HG02981 (cell line): ENCODE results near the gene CPTP.

Source experiments
- ATAC-seq: cut with Tn5 transposase; IDR thresholded peaks from one replicate; pipeline ENCODE4 v1.9.1; 2021; ENCODE audit warnings: mild to moderate bottlenecking, moderate library complexity; ENCODE audit not compliant: unreplicated experiment

CPTP gene

GRCh38 chr1:1291548-1292441 lies 32.8 kb upstream of the CPTP start:
- ATAC-seq, result no peak

DNA sequence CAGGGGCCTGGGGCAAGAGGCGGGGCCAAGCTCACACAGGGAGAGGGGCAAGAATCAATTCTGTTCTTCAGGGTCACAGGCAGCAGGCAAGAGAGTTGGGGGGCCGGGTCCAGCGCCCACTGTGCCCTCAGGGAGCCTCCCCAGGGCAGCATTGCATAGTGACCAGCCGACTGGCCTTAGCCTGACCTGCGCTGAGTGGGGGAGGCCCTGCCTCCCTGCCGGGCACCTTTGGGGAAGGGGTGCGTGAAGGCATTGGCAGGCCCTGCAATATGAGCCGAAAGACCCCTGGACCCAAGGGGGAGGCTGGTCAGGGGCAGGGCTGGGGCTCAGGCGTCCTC lies 32.2 kb upstream of the CPTP start:
- ATAC-seq, result no peak

- no peak for ATAC-seq
Measured at GRCh38 chr1:1292851-1293250, 31.8 kb upstream of the CPTP start.

DNA sequence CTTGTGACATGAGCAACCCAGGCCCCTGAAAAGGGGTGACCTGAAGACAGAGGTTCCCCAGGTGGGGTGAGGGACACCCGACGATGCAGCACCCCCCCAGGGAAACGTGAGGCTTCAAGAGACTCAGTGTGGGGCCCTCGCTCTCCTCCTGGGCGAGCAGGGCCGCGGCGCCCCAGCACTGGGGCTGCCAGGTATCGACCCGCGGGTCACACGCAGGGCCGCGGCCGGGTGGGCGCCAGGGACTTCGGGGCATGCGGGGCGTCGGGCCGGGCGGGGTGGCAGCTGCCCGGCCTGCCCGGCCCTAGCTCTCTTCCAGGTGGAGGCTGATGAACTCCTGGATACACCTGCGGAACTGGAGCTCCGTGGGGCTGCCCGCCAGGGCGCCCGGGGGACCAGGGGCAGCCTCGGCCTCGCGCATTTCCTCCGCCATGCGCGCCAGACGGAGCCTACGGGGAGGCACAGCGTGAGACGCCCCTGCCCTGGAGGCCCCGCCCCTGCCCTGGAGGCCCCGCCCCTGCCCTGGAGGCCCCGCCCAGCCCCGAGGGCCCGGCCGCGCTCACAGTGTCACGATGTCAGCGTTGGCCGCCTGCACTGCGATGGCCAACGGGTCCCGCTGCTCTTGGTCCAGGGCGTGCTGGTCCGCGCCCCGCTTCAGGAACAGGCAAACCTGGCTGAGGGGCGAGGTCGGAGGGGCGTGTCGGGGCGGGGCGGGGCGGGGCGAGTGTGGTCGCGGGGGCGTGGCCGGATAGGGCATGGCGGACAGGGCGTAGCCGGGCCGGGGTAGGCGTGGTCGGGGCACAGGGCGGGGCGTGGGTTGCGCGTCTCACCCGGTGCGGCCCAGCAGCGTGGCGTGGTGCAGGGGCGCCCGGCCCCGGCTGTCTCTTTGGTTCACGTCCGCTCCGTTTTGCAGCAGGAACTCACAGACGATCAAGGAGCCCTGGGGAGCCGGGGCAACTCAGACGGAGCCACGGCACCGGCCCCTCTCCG lies 31.0 kb upstream of the CPTP start:
- no peak for ATAC-seq

GRCh38 chr1:1294250-1294890 lies 30.2 kb upstream of the CPTP start:
- ATAC-seq, result no peak

DNA sequence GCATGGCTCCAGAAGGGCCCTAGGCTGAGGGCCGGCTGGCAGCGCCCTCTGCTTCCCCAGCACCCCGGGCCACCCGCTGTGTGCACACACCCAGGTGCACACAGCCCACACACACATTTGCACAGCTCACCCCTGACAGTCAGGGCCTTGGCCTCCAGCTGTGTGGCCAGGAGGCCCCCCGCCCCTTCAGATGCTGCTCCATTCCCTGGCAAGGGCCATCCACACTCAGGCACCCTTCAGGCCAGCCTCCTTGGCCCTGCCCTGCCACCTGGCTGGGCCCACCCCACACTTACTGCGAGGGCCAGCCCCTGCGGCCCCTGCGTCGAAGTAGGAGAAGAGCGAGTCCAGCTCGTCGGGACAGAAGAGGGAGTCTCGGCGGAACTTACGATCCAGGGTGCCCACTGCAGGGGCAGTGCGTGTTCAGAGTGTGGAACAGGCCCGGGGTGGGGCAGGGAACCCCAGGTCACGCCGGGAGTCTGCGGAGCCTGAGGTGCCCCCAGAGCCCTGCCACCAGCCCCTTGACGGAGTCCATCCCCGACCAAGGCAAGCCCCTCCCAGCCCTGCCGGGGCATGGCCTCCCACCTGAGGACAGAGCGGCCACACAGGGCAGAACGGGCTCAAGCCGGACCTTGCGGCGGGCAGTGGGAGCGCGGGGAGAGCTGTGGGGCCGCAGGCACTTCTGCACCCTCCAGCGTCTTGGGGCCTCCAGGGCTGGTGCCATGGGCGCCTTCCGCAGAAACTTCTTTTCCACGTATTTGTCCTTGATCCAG lies 29.3 kb upstream of the CPTP start:
- ATAC-seq, result no peak

DNA sequence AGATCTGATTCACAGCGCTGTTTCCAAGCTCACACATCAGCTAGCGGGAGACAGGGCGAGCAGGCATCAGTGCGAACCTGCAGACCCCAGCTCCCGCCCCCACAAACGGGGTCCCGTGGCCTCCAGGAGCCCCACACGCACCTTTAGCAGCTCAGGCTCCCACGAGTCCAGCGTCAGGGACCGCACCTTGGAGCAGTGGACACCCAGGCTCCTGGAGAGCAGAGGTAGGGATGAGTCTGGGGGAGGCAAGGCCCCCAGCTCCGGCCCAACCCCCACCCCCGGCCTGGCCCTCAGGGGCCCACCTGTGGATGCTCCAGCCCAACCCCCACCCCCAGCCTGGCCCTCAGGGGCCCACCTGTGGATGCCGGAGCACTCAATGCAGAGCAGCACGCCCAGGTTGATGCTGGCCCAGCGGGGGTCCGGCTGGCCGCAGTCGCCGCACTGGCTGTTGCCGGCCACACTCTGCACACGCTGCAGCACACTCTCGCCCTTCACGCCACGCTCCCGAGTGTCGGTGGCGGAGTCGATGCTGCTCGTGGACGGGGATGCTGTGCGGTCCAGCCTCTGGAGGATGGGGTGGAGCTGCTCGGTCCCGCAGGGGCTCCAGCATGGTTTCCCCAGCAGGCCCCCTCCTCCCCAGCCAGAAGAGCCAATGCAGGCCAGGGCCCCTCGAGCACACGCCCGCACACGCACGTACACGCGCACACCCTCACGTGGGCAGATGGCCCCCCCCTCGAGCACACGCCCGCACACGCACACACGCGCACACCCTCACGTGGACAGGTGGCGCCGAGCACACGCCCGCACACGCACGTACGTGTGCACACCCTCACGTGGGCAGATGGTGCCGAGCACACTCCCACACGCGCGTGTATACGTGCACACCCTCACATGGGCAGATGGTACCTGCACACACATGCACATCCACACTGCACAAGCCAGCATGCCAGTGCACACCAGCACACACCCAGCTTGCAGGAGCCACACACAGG lies 28.2 kb upstream of the CPTP start:
- ATAC-seq, result no peak

- no peak for ATAC-seq
Measured at GRCh38 chr1:1297802-1298424, 26.7 kb upstream of the CPTP start.

DNA sequence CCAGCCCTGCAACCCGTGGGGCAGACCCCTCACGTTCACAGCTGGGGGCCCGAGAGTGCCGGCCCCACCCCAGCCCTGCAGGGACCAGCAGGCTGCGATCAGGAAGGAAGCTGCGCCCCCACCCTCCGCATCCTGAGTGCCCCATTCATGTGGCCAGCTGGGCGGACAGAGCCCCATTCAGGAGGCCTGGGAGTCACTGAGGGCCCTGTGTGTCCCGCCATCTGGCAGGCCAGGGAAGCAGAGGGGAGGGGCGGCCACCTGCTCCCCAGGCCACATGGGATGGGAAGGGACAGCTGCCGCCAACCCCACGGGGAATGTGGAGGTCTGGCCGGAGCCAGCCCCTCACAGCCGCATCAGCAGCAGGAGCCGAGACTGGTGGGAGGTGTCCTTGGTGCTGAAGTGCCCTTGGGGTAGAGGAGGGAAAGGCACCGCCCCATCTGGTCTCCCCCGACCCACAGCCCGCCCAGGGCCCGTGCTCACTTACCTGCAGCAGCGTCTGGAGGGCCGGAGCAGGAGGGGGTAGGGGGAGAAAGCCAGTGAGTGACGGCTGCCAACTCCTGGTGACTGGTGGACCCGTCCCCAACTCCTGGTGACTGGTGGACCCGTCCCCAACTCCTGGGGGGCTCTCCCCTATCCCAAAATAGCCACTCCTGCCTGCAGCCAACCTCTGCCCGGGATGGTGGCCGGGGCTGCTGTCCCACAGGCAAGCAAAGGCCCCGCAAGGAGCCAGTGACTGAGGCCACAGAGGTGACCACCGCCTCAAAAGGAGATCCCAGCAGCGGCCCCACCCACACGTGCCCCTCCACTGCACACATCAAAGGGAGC lies 25.5 kb upstream of the CPTP start:
- no peak for ATAC-seq

- ATAC-seq, result no peak
Measured at GRCh38 chr1:1299686-1300351, 24.8 kb upstream of the CPTP start.

DNA sequence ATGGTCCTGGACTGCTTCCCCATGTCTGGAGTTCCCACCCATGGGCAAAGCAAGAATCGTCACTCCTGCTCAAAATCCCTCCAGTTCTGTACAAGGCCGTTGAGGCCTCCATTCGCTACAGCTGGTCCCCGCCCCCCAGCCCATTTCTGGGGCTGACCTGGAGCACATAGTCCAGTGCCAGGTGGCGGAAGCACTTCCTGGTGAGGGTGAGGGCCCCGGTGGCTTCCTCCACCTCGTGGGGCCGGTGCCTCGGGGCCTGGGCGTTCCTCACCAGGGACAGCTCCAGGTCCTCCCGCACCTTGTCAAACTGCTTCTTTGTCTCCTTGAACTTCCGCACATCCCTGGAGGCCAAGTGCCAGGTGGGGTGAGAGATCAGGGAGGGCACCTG lies 24.3 kb upstream of the CPTP start:
- no peak for ATAC-seq

GRCh38 chr1:1302006-1302430 lies 22.6 kb upstream of the CPTP start:
- ATAC-seq, result no peak

- ATAC-seq, result no peak
Measured at GRCh38 chr1:1302951-1303509, 21.6 kb upstream of the CPTP start.

DNA sequence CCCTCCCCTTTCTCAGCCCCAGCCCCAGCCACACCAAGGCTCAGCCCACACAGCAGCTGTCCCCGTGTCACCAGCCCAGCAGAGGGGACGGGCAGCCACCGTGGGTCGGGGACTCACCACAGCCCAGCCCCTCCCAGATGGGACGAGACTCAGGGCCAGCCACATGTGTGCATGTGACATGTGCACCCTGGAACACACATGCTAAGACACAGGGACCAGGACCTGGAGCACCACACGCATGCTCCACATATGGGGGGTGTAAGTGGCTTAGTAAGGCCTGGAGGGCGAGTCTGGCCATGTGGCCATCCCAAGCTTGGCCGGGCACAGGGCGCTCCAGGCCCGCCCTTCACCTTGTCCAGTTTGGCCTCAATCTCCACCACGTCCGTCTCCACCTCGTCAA lies 20.9 kb upstream of the CPTP start:
- no peak for ATAC-seq

- no peak for ATAC-seq
Measured at GRCh38 chr1:1304331-1305299, 20.0 kb upstream of the CPTP start.
